ENCODE measurements around the gene PCP4L1.

DNA sequence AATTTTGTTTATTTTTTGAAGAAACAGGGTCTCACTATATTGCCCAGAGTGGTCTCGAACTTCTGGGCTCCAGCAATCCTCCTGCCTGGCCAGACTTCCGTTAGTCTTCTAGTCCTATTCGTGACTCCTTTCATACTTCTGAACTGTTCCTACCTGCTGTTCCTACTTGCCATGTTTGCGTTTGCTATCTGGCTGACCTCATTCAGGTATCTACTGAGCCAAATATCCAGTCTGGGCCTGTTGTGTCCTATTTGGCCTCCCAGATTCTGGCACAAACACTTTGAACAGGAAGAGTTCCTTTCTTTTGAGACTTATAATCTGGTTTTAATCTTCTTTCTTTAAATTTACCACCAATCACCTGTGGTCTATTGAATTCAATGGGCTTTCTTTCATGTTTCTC lies 13.7 kb upstream of the PCP4L1 start:
- no peak for TF ChIP-seq EZH2 (IDR thresholded peaks at IDR 0.05; ENCODE audit: borderline replicate concordance, insufficient read depth, low read depth, low read length, poor library complexity, severe bottlenecking)
- TF ChIP-seq, protein P1, sequence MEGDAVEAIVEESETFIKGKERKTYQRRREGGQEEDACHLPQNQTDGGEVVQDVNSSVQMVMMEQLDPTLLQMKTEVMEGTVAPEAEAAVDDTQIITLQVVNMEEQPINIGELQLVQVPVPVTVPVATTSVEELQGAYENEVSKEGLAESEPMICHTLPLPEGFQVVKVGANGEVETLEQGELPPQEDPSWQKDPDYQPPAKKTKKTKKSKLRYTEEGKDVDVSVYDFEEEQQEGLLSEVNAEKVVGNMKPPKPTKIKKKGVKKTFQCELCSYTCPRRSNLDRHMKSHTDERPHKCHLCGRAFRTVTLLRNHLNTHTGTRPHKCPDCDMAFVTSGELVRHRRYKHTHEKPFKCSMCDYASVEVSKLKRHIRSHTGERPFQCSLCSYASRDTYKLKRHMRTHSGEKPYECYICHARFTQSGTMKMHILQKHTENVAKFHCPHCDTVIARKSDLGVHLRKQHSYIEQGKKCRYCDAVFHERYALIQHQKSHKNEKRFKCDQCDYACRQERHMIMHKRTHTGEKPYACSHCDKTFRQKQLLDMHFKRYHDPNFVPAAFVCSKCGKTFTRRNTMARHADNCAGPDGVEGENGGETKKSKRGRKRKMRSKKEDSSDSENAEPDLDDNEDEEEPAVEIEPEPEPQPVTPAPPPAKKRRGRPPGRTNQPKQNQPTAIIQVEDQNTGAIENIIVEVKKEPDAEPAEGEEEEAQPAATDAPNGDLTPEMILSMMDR (IDR thresholded peaks at IDR 0.05): no peak

Measured in B cell (primary cell).